Measurements from ENCODE around the gene UTP25.
"Not testable (repeated sequence)": the region's sequence is repeated elsewhere in the genome, so short reads cannot be mapped to it uniquely, and the experiment has no call there.

Gene UTP25

GRCh38 chr1:209879539-209879938, 51.8 kb downstream of the UTP25 start:
- Mint-ChIP-seq H3K36me3 (no peaks in the 10 kb centered on the region), H3K9me3 (no peaks in the 10 kb centered on the region), H3K27ac (no peak overlapping the region), H3K4me3 (no peak overlapping the region), H3K4me1 (no peaks in the 10 kb centered on the region), H3K27me3 (peaks cover 26 to 27% of the 10 kb centered on the region in 2 donors)
- ATAC-seq (replicated peaks), result no peak
- DNase-seq, result no peak

- Mint-ChIP-seq H3K36me3 (no peaks in the 10 kb centered on the region), H3K4me1 (no peaks in the 10 kb centered on the region), H3K9me3 (no peaks in the 10 kb centered on the region), H3K4me3 (no peak overlapping the region), H3K27ac (no peak overlapping the region), H3K27me3 (peaks cover 22 to 27% of the 10 kb centered on the region in 2 donors)
- no peak for ATAC-seq (replicated peaks)
- no peak for DNase-seq
Observed at GRCh38 chr1:209880031-209880430, 52.3 kb downstream of the UTP25 start.

- no peak for ATAC-seq (replicated peaks)
- H3K4me1 Mint-ChIP-seq, result no peaks in the 10 kb centered on the region
- DNase-seq, result no peak
- peaks cover 22 to 32% of the 10 kb centered on the region in 2 donors for H3K27me3 Mint-ChIP-seq
- H3K9me3 Mint-ChIP-seq, result no peaks in the 10 kb centered on the region
- no peak overlapping the region for H3K27ac Mint-ChIP-seq
- H3K4me3 Mint-ChIP-seq, result no peak overlapping the region
- H3K36me3 Mint-ChIP-seq, result no peaks in the 10 kb centered on the region
Observed at GRCh38 chr1:209881619-209882018, 53.8 kb downstream of the UTP25 start.

- Mint-ChIP-seq H3K4me3 (no peak overlapping the region), H3K27me3 (peaks cover 26 to 37% of the 10 kb centered on the region in 2 donors), H3K9me3 (no peaks in the 10 kb centered on the region), H3K36me3 (no peaks in the 10 kb centered on the region), H3K4me1 (no peaks in the 10 kb centered on the region), H3K27ac (no peak overlapping the region)
- no peak for ATAC-seq (replicated peaks)
- no peak for DNase-seq
Observed at GRCh38 chr1:209882286-209882685, 54.5 kb downstream of the UTP25 start.

GRCh38 chr1:209882942-209883340, 55.2 kb downstream of the UTP25 start:
- Mint-ChIP-seq H3K4me3 (no peak overlapping the region), H3K27me3 (peaks cover 24 to 39% of the 10 kb centered on the region in 2 donors)

GRCh38 chr1:209883341-209883971, 55.7 kb downstream of the UTP25 start:
- DNase-seq (no peak), ATAC-seq (replicated peaks) (no peak)
- Mint-ChIP-seq H3K9me3 (no peaks in the 10 kb centered on the region), H3K4me1 (no peaks in the 10 kb centered on the region), H3K27me3 (peaks cover 24 to 39% of the 10 kb centered on the region in 2 donors), H3K27ac (no peak overlapping the region), H3K4me3 (no peak overlapping the region), H3K36me3 (no peaks in the 10 kb centered on the region)

More at GRCh38 chr1:209882942-209883340, 55.2 kb downstream of the UTP25 start:
- Mint-ChIP-seq H3K4me1 (no peaks in the 10 kb centered on the region), H3K9me3 (no peaks in the 10 kb centered on the region), H3K27ac (no peak overlapping the region), H3K36me3 (no peaks in the 10 kb centered on the region)
- DNase-seq, result no peak
- ATAC-seq (replicated peaks), result no peak

GRCh38 chr1:209884249-209884648, 56.5 kb downstream of the UTP25 start:
- Mint-ChIP-seq H3K27me3 (peaks cover 19 to 39% of the 10 kb centered on the region in 2 donors), H3K4me3 (no peak overlapping the region), H3K9me3 (no peaks in the 10 kb centered on the region), H3K36me3 (no peaks in the 10 kb centered on the region), H3K27ac (no peak overlapping the region), H3K4me1 (no peaks in the 10 kb centered on the region)
- DNase-seq, result no peak
- ATAC-seq (replicated peaks), result peak in 1 of 2 donors; percentile 26

- H3K27me3 Mint-ChIP-seq, result peaks cover 19 to 39% of the 10 kb centered on the region in 2 donors
- DNase-seq (no peak), ATAC-seq (replicated peaks) (peak; percentile 91 to 97)
- no peaks in the 10 kb centered on the region for H3K36me3 Mint-ChIP-seq
- no peak overlapping the region for H3K27ac Mint-ChIP-seq
- H3K4me1 Mint-ChIP-seq, result no peaks in the 10 kb centered on the region
- H3K9me3 Mint-ChIP-seq, result no peaks in the 10 kb centered on the region
- H3K4me3 Mint-ChIP-seq, result no peak overlapping the region
Observed at GRCh38 chr1:209884665-209885117, 56.9 kb downstream of the UTP25 start.

GRCh38 chr1:209885403-209886218, 57.8 kb downstream of the UTP25 start:
- H3K4me1 Mint-ChIP-seq, result no peaks in the 10 kb centered on the region
- peaks cover 19 to 35% of the 10 kb centered on the region in 2 donors for H3K27me3 Mint-ChIP-seq
- H3K4me3 Mint-ChIP-seq, result no peak overlapping the region
- no peak overlapping the region for H3K27ac Mint-ChIP-seq
- no peaks in the 10 kb centered on the region for H3K36me3 Mint-ChIP-seq
- H3K9me3 Mint-ChIP-seq, result no peaks in the 10 kb centered on the region
- DNase-seq (no peak), ATAC-seq (replicated peaks) (no peak)

GRCh38 chr1:209886219-209886536, 58.4 kb downstream of the UTP25 start:
- DNase-seq, result no peak
- no peaks in the 10 kb centered on the region for H3K4me1 Mint-ChIP-seq
- H3K36me3 Mint-ChIP-seq, result no peaks in the 10 kb centered on the region
- no peak overlapping the region for H3K27ac Mint-ChIP-seq
- H3K9me3 Mint-ChIP-seq, result no peaks in the 10 kb centered on the region
- H3K4me3 Mint-ChIP-seq, result no peak overlapping the region
- peaks cover 19 to 33% of the 10 kb centered on the region in 2 donors for H3K27me3 Mint-ChIP-seq
- no peak for ATAC-seq (replicated peaks)

GRCh38 chr1:209888291-209889076, 60.7 kb downstream of the UTP25 start:
- not testable (repeated sequence) for H3K27ac Mint-ChIP-seq

GRCh38 chr1:209889077-209889418, 61.3 kb downstream of the UTP25 start:
- Mint-ChIP-seq H3K4me1 (no peaks in the 10 kb centered on the region), H3K9me3 (no peaks in the 10 kb centered on the region), H3K4me3 (no peak overlapping the region), H3K27me3 (peaks cover 11 to 23% of the 10 kb centered on the region in 2 donors), H3K36me3 (no peaks in the 10 kb centered on the region), H3K27ac (no peak overlapping the region)
- no peak for ATAC-seq (replicated peaks)
- no peak for DNase-seq

More at GRCh38 chr1:209888291-209889076, 60.7 kb downstream of the UTP25 start:
- H3K4me3 Mint-ChIP-seq; DNase-seq; H3K4me1 Mint-ChIP-seq; ATAC-seq (replicated peaks); H3K36me3 Mint-ChIP-seq; H3K9me3 Mint-ChIP-seq: not testable (repeated sequence)
- H3K27me3 Mint-ChIP-seq, result peaks cover 14 to 19% of the 10 kb centered on the region in 2 donors

- Mint-ChIP-seq H3K27ac (no peak overlapping the region), H3K4me3 (no peak overlapping the region), H3K4me1 (no peaks in the 10 kb centered on the region), H3K36me3 (no peaks in the 10 kb centered on the region), H3K9me3 (no peaks in the 10 kb centered on the region), H3K27me3 (peaks cover 12 to 26% of the 10 kb centered on the region in 2 donors)
- DNase-seq (no peak), ATAC-seq (replicated peaks) (no peak)
Observed at GRCh38 chr1:209890641-209891330, 63.0 kb downstream of the UTP25 start.

GRCh38 chr1:209893751-209894150, 66.0 kb downstream of the UTP25 start:
- no peak overlapping the region for H3K27ac Mint-ChIP-seq
- no peak for DNase-seq
- H3K4me1 Mint-ChIP-seq, result no peaks in the 10 kb centered on the region
- ATAC-seq (replicated peaks), result no peak
- no peak overlapping the region for H3K4me3 Mint-ChIP-seq
- H3K9me3 Mint-ChIP-seq, result no peaks in the 10 kb centered on the region
- H3K36me3 Mint-ChIP-seq, result no peaks in the 10 kb centered on the region
- H3K27me3 Mint-ChIP-seq, result peaks cover 10 to 18% of the 10 kb centered on the region in 2 donors

Measured in stimulated activated naive B cell treated with anti-CD40 and anti-IgM and Interleukin-4, amounts not matched to agents 10 μg/mL and 1 μg/mL and 100 μg/mL, for 72 hours (primary cell).